HEK293 (cell line): ENCODE data around the gene XPNPEP2.

Experiments
- ATF2 ChIP-seq: fragments of 450-650 bp; formaldehyde crosslinking; IDR thresholded peaks from 2 replicates; pipeline ENCODE4 v1.5.1; 2016; ENCODE audit warnings: missing biosample characterization, missing genetic modification characterization, low read depth
- CTCF ChIP-seq: fragments of 450-650 bp; formaldehyde crosslinking; IDR thresholded peaks from 2 replicates; pipeline ENCODE4 v1.5.1; 2016; ENCODE audit warnings: missing biosample characterization, missing genetic modification characterization
- GLI4 ChIP-seq: fragments of 450-650 bp; formaldehyde crosslinking; IDR thresholded peaks from 2 replicates; pipeline ENCODE4 v1.5.1; 2016; ENCODE audit warnings: missing biosample characterization, missing genetic modification characterization
- MYNN ChIP-seq: fragments of 450-650 bp; formaldehyde crosslinking; IDR thresholded peaks from 2 replicates; pipeline ENCODE4 v1.5.1; 2016; ENCODE audit warnings: missing biosample characterization, missing genetic modification characterization, borderline replicate concordance
- PBX3 ChIP-seq: sonication (generic); formaldehyde crosslinking; IDR thresholded peaks from 2 replicates; pipeline ENCODE4 v1.8.1; 2022; ENCODE audit warnings: mild to moderate bottlenecking, moderate library complexity, missing genetic modification reagents
- ZFP37 ChIP-seq: fragments of 450-650 bp; formaldehyde crosslinking; IDR thresholded peaks from 2 replicates; pipeline ENCODE4 v1.5.1; 2016; ENCODE audit warnings: missing biosample characterization, missing genetic modification characterization
- ZNF26 ChIP-seq: fragments of 450-650 bp; formaldehyde crosslinking; IDR thresholded peaks from 2 replicates; pipeline ENCODE4 v1.5.1; 2016; ENCODE audit warnings: missing biosample characterization, missing genetic modification characterization
- ZNF639 ChIP-seq: fragments of 450-650 bp; formaldehyde crosslinking; IDR thresholded peaks from 2 replicates; pipeline ENCODE4 v1.5.1; 2016; ENCODE audit warnings: missing biosample characterization, missing genetic modification characterization
- ZSCAN5A ChIP-seq: fragments of 450-650 bp; formaldehyde crosslinking; IDR thresholded peaks from 2 replicates; pipeline ENCODE4 v1.5.1; 2016; ENCODE audit warnings: missing biosample characterization, missing genetic modification characterization

- no peak for TF ChIP-seq ATF2 (tag by site-specific recombination)
- TF ChIP-seq CTCF: no peak
- no peak for TF ChIP-seq ZSCAN5A (tag by site-specific recombination)
- no peak for TF ChIP-seq MYNN (tag by site-specific recombination)
- TF ChIP-seq GLI4 (tag by site-specific recombination): no peak
- no peak for TF ChIP-seq PBX3 (CRISPR knock-in tag)
- TF ChIP-seq ZFP37 (tag by site-specific recombination): no peak
- no peak for TF ChIP-seq ZNF26 (tag by site-specific recombination)
- TF ChIP-seq ZNF639 (tag by site-specific recombination): no peak
Measured at GRCh38 chrX:129704491-129704890, 34.3 kb upstream of the XPNPEP2 start.
